Skeletal muscle satellite cell (primary cell): ENCODE results near the gene PARD3. TPM values are rescaled to one million over a fixed set of nuclear protein-coding genes. Genes with fewer than 3 reads are reported as not detected.
A peak's percentile ranks its signal among the peaks of the same experiment; 100 is the strongest.

Experiments used
- H3K27me3 ChIP-seq: 2 replicates; pipeline ENCODE4 v1.7.0; 2013; ENCODE audit warnings: low read length; ENCODE audit not compliant: control insufficient read depth, insufficient read depth
- H3K36me3 ChIP-seq: 2 replicates; pipeline ENCODE4 v1.7.0; 2013; ENCODE audit warnings: mild to moderate bottlenecking, control low read depth, low read length; ENCODE audit not compliant: insufficient read depth
- H3K4me1 ChIP-seq: 2 replicates; pipeline ENCODE4 v1.7.0; 2013; ENCODE audit warnings: low read length; ENCODE audit not compliant: control insufficient read depth, insufficient read depth
- H3K4me2 ChIP-seq: 2 replicates; pipeline ENCODE4 v1.7.0; 2013; ENCODE audit warnings: mild to moderate bottlenecking, low read length
- H3K4me3 ChIP-seq: 2 replicates; pipeline ENCODE4 v1.7.0; 2013; ENCODE audit warnings: low read length
- H3K9ac ChIP-seq: 2 replicates; pipeline ENCODE4 v1.7.0; 2013; ENCODE audit warnings: mild to moderate bottlenecking, low read depth, low read length, moderate library complexity
- H3K9me3 ChIP-seq: replicated peaks from 2 replicates; pipeline ENCODE4 v1.7.0; 2013; ENCODE audit warnings: mild to moderate bottlenecking, control low read depth, low read length
- total RNA-seq: library from RNA; depleted of rRNA; stranded (reverse); fragments of >200 nt; gene quantifications from 2 replicates; pipeline ENCODE4 v1.2.3, GENCODE V29; 2012; rRNA removed

The PARD3 gene
- 21.2 and 27.6 TPM in 2 replicates for total RNA-seq

DNA sequence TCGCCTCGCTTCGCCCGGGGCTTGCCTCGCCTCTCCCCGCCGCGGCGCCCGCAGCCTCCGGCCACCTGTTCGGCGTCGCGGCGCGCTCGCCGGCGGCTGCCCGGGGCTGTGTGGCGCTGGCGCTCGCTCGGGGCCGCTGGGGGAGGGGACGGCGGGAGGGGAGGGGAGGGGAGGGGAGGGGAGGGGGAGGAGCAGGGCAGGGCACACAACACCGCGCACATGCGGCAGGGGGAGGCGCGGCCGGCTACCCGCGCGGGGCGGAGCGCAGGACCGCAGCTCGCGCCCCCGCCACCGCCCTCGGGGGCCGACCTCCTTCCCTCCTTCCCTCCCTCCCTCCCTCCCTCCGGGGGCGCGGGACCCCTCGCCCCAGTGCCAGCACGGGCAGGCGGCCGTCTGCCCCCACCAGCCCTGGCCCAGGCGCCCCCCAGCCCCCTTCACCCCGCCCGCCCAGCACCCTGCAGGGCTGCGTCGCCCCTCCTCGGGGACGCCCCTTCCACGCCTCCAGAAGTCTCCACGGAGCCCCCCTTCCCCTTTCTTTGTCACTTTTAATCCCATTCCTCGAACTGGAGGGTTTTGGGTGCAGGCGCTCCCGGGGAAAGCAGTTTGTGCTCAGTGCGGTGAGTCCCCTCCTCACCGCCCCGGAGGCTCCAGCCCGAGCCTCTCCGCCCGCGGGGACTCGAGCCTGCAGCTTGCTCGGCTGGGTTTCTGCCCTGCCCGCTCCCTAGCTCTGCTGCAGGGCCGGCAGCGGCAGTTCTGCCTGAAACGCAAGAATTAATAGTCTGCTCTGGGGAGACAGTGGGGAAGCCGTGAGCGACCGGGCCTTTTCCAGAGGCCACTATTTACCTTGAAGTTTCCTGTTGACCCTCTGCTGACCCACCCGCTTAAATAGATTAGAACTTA, at the start of gene PARD3:
TSS of gene PARD3 (minus strand) at position 112 of the 900 bp plus-strand sequence. CDS start 301 bp downstream, outside the sequence.
- Histone ChIP-seq H3K36me3 (no peaks in the 10 kb centered on the region), H3K27me3 (peaks cover 4% of the 10 kb centered on the region), H3K4me3 (peak within 1 kb of the TSS; percentile 74), H3K9ac (peak within 1 kb of the TSS; percentile 82), H3K4me1 (peaks cover 29% of the 10 kb centered on the region), H3K9me3 (no peaks in the 10 kb centered on the region), H3K4me2 (peak within 1 kb of the TSS; percentile 83)

DNA sequence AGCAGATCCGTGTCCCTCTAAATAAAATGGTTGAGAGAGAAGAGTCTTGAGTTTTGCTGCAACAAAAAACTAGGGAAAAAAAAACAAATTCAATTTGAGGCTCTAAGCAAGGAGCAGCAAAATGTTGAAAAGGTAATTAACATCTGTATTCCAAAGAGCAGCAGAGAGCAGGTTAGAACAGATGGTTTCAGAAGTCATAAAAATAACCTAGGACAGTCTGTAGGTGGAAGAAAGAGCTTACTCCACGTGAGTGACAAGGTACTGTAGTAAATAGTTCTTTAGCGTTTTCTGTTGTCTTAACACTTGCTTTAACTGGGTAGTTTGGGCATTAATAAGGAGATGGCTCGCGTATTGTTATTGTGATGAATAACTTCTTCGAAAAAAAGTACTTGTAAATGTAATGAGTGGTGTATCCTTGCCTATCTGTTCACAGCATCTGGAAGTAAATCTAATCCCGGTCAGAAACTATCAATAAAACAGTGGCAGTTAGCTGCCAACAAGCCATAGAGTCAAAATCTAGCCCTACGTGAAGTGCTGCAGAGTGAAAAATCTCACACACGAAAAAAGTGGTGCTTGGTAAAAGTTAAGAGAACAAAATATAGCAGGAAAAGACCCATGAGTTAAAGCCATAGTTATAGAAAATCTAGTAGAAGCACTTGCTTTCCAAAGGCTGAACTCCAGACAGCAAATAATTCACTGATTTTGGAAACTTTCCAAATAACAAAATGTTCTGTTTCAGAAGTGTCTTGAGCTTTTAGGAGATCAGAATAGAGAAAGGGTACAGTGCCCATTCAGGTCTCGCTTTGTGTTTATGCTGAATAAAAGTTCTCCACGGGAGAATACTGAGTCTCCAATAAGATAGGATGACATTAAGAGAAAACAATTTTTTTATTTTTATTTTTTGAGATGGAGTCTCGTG, 49.3 kb upstream of the PARD3 start:
- Histone ChIP-seq H3K4me3 (no peak overlapping the region), H3K9me3 (no peaks in the 10 kb centered on the region), H3K9ac (no peak overlapping the region), H3K36me3 (no peaks in the 10 kb centered on the region), H3K4me1 (no peaks in the 10 kb centered on the region), H3K27me3 (peaks cover 10% of the 10 kb centered on the region), H3K4me2 (no peak overlapping the region)

DNA sequence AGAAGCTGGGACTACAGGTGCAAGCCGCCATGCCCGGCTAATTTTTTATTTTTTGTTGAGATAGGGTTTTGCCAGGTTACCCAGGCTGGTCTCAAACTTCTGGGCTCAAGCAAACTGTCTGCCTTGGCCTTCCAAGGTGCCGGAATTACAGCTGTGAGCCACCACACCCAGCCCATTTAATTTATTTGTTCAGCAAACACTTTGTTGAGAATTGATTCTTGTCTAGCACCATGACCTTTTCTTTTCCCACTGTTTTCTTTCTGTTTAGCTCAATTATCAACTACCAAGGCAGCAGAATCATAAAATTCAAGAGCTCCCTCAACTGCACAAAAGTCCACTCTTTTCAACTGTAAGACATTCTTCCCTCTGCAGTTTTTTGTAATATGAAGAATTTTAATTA, 47.8 kb upstream of the PARD3 start:
- H3K36me3 ChIP-seq, result no peaks in the 10 kb centered on the region
- H3K4me3 ChIP-seq, result no peak overlapping the region
- no peak overlapping the region for H3K4me2 ChIP-seq
- H3K9ac ChIP-seq, result no peak overlapping the region
- H3K27me3 ChIP-seq, result peaks cover 9% of the 10 kb centered on the region
- H3K4me1 ChIP-seq, result no peaks in the 10 kb centered on the region
- no peaks in the 10 kb centered on the region for H3K9me3 ChIP-seq

DNA sequence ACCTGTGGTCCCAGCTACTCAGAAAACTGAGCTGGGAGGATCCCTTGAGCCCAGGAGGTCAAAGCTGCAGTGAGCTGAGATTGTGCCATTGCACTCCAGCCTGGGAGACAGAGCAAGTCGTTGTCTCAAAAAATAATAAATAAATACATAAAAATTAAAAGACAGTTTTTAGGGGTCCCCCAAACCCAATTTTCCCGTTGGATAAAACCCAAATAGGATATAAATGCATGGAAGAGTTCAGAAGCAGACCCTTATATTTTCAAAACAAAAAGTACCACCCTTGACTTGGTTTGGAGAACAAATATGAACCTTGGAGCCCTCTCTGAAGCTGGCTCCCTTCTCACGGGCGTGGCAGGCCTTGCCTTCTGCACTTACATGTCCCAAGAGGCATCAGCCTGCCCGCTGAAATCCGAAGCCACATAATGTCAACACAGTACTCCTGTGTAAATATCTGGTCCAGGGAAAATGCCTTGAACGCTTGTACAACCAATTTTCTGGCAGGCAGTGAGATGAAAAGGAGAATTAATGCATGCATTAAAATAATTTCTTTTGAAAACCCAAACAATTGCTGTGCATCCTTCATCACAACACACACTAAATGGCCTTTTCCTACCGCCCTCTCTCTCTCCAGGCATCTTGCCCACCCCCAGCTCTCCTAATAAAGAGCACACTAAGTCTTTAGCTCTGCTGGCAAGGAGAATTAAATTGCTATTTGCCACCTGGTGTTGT, 46.4 kb upstream of the PARD3 start:
- H3K4me2 ChIP-seq, result no peak overlapping the region
- no peak overlapping the region for H3K9ac ChIP-seq
- no peaks in the 10 kb centered on the region for H3K36me3 ChIP-seq
- peaks cover 18% of the 10 kb centered on the region for H3K27me3 ChIP-seq
- no peaks in the 10 kb centered on the region for H3K9me3 ChIP-seq
- no peak overlapping the region for H3K4me3 ChIP-seq
- H3K4me1 ChIP-seq, result no peaks in the 10 kb centered on the region

DNA sequence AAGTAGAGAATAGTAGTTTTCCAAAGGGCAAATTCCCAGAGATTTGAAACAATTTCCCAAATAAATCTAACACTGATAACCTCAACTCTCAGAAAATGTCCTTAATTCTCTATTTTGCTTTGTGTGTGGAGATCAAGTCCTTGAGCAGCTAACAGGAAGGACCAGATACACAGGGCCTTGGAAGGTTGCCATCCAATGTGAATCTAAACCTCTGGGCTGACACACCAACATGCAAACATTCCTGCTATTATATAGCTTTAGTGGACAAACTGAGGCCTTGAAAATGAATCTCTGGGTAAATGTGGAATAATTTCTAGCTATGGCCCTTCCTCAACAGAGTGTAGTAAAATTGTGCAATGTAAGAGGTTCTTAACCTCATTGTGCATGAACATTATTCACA, 44.1 kb upstream of the PARD3 start:
- Histone ChIP-seq H3K4me1 (peaks cover 3% of the 10 kb centered on the region), H3K9ac (no peak overlapping the region), H3K36me3 (no peaks in the 10 kb centered on the region), H3K4me3 (no peak overlapping the region), H3K27me3 (peaks cover 18% of the 10 kb centered on the region), H3K4me2 (no peak overlapping the region), H3K9me3 (no peaks in the 10 kb centered on the region)

DNA sequence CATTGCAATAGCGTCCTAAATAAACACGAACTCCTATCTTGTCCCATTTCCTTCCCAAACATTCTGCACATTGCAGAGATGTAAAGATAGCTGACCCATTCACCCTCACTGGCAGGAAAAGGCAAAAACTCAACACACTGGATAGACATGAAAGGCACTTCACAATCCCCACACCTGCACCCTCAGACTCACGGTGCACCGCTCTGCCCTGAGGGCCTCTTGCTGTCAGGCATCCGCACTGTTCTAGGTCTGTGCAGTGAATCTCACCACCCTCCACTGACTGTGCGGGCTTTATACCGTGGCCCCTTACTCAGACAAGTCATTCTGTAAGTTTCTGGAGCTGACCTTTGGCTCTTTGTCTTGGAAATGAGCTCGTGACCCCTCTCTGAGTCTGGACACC, 42.9 kb upstream of the PARD3 start:
- Histone ChIP-seq H3K4me1 (peaks cover 5% of the 10 kb centered on the region), H3K9ac (no peak overlapping the region), H3K27me3 (peaks cover 18% of the 10 kb centered on the region), H3K4me2 (no peak overlapping the region), H3K36me3 (no peaks in the 10 kb centered on the region), H3K4me3 (no peak overlapping the region), H3K9me3 (no peaks in the 10 kb centered on the region)

DNA sequence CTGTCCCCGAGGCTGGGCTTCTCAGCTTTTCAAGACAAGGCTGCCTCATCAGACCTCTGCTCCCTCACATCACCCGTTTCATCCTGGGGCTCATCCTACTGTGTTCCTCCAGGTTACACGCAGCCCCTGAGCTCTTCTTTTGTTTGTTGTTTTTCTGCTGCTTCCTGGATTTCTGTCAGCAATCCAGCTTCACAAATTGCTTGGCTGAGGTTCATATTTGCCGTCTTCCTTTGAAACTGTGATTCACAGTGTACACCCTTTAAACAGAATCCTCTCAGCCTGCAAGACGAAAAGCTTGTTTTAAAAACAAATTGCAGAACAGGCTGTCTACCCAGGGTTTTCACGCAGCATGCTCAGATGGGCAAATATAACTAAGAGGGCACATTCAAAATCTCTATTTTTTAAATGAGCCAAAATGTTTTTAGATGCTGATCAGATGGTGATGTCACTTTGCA, 39.1 kb upstream of the PARD3 start:
- no peaks in the 10 kb centered on the region for H3K36me3 ChIP-seq
- H3K4me1 ChIP-seq, result peaks cover 5% of the 10 kb centered on the region
- H3K4me2 ChIP-seq, result peak overlapping the region; percentile 74
- H3K27me3 ChIP-seq, result peaks cover 18% of the 10 kb centered on the region
- peak overlapping the region; percentile 53 for H3K4me3 ChIP-seq
- H3K9ac ChIP-seq, result no peak overlapping the region
- no peaks in the 10 kb centered on the region for H3K9me3 ChIP-seq

DNA sequence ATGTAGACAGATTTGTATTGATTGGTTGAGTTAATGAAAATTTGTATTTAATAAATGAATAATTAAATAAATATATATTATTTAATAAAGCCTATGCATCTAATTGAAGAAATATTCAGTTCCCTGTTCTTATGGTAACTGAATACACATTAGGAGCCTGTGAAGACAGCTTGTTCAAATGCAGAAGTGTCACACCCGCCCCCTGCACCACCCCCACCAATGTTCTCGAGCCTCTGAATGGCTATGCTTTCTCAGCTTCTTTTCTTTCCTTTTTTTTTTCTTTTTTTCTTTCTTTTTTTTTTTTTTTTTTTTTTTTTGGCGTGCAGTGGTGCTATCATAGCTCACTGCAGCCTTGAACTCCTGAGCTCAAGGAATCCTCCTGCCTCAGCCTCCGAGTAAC, 38.3 kb upstream of the PARD3 start:
- H3K4me2 ChIP-seq, result no peak overlapping the region
- no peak overlapping the region for H3K9ac ChIP-seq
- H3K4me1 ChIP-seq, result peaks cover 5% of the 10 kb centered on the region
- H3K4me3 ChIP-seq, result no peak overlapping the region
- H3K27me3 ChIP-seq, result peaks cover 18% of the 10 kb centered on the region
- H3K9me3 ChIP-seq, result no peaks in the 10 kb centered on the region
- no peaks in the 10 kb centered on the region for H3K36me3 ChIP-seq

DNA sequence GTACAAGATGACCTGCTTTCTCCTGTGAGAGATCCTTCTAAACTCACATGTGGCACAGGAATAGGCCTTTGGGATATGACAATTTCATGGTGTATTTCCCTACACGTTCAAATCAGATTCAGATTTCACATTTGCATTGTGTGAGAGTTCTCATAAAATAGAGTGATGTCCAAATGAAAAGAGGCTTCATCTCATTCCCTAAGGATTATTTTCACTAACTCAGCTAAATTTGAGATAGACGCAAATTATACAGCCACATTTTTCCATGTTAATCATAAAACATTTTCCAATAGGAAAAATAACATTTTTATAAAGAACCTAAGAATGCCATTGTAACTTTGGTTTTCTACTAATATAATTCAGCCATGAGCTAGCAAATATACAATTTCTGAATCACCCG, 35.5 kb upstream of the PARD3 start:
- H3K4me3 ChIP-seq, result no peak overlapping the region
- H3K9ac ChIP-seq, result no peak overlapping the region
- H3K27me3 ChIP-seq, result no peaks in the 10 kb centered on the region
- H3K9me3 ChIP-seq, result no peaks in the 10 kb centered on the region
- no peaks in the 10 kb centered on the region for H3K36me3 ChIP-seq
- H3K4me1 ChIP-seq, result peaks cover 5% of the 10 kb centered on the region
- no peak overlapping the region for H3K4me2 ChIP-seq

DNA sequence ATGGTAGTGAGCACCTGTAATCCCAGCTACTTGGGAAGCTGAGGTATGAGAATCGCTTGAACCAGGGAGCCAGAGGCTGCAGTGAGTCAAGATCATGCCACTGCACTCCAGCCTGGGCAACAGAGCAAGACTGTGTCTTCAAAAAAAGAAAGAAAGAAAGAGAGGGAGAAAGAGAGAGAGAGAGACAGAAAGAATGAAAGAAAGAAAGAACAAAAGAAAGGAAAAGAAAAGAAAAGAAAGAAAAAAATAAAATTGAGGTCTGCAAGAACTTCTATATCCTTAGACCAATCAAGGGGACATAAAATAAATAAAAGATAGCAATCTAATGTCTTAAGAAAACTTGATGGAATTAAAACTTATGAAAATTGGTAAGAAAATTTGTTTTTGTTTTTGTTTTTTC, 34.9 kb upstream of the PARD3 start:
- no peak overlapping the region for H3K4me3 ChIP-seq
- H3K4me1 ChIP-seq, result peaks cover 5% of the 10 kb centered on the region
- H3K9ac ChIP-seq, result no peak overlapping the region
- H3K4me2 ChIP-seq, result no peak overlapping the region
- H3K9me3 ChIP-seq, result no peaks in the 10 kb centered on the region
- no peaks in the 10 kb centered on the region for H3K36me3 ChIP-seq
- H3K27me3 ChIP-seq, result no peaks in the 10 kb centered on the region

DNA sequence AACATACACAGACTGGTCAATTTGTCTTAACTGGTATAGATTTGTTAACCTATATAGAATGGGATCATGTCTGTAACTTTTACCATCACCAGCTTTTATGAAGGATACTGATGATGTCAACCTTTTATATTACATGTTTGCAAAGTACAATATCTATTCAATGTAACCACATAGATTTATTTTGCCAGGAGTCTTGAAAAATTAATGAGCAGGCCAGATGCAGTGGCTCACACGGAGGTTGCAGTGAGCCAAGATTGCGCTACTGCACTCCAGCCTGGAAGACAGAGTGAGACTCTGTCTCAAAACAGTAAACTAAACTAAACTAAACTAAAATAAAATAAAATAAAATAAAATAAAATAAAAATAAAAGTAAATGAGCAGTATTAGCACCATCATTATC, 30.0 kb upstream of the PARD3 start:
- Histone ChIP-seq H3K4me3 (no peak overlapping the region), H3K9me3 (no peaks in the 10 kb centered on the region), H3K27me3 (peaks cover 19% of the 10 kb centered on the region), H3K4me2 (no peak overlapping the region), H3K9ac (no peak overlapping the region), H3K36me3 (no peaks in the 10 kb centered on the region), H3K4me1 (no peaks in the 10 kb centered on the region)
